Left lung (tissue), 10 donors: ENCODE data around the gene SMC2. TPM values are rescaled to one million over a fixed set of nuclear protein-coding genes. Genes with fewer than 3 reads are reported as not detected.
A peak's percentile ranks its signal among the peaks of the same experiment; 100 is the strongest.

ENCODE experiments used
- ATAC-seq: fragments of 200-7000 bp; cut with Tn5 transposase; one replicate; pipeline ENCODE4 v1.9.1; 2020; ENCODE audit warnings: moderate library complexity
- DNase-seq, 4 donors: peaks; one replicate each; pipeline ENCODE4 v3.0.0-alpha.2; 2013 to 2020
- H3K27ac ChIP-seq, 2 donors: fragments of 200-600 bp; sonication (generic) in 1 of 2; one replicate each; pipeline versions ENCODE4 v1.5.0 to v1.8.0; 2020 to 2021
- H3K27me3 ChIP-seq, 2 donors: fragments of 200-600 bp; sonication (generic) in 1 of 2; one replicate each; pipeline versions ENCODE4 v1.5.0 to v1.8.0; 2020 to 2021
- H3K36me3 ChIP-seq, 2 donors: fragments of 200-600 bp; sonication (generic) in 1 of 2; one replicate each; pipeline versions ENCODE4 v1.5.0 to v1.8.0; 2020 to 2021
- H3K4me1 ChIP-seq, 2 donors: fragments of 200-600 bp; one replicate each; pipeline ENCODE4 v1.8.0; 2021
- H3K4me3 ChIP-seq, 2 donors: fragments of 200-600 bp; sonication (generic) in 1 of 2; one replicate each; pipeline versions ENCODE4 v1.5.0 to v1.8.0; 2020 to 2021; ENCODE audit warnings: mild to moderate bottlenecking in 1 of 2
- H3K9me3 ChIP-seq, 2 donors: fragments of 200-600 bp; sonication (generic) in 1 of 2; one replicate each; pipeline versions ENCODE4 v1.5.0 to v1.8.0; 2020 to 2021
- CTCF ChIP-seq, 2 donors: fragments of 200-600 bp; sonication (generic) in 1 of 2; IDR thresholded peaks; one replicate each; pipeline versions ENCODE4 v1.5.0 to v1.8.0; 2021; ENCODE audit warnings: antibody characterized with exemption in 2 of 2
- intact Hi-C, 2 donors: fragments of 100-400 bp; cut with DNase I; formaldehyde crosslinking; loops; one replicate each; pipeline versions ENCODE4 v1.11.2 to v1.14.2; 2022
- polyA plus RNA-seq, 6 donors: library from polyadenylated mRNA; unstranded; fragments of 120-200 nt; gene quantifications; one replicate each; pipeline ENCODE4 v1.2.1, GENCODE V29; 2013; ENCODE audit not compliant: insufficient read length in 6 of 6
- total RNA-seq, 2 donors: library from RNA; stranded (reverse); fragmentation: NEBNext Ultra II Directional; extraction: Animal tissue kit (Norgen Biotek cat#: 25700); gene quantifications; one replicate each; pipeline ENCODE4 v1.2.1, GENCODE V29; 2021
- donor health status: DM: no; HTN: yes; CAD: no.
- donor health status: DM: no; HTN: no; CAD: no.

SMC2 gene
- total and polyA plus RNA-seq, 8 donors: 14.9 to 49.4 (median 31.5) TPM

GRCh38 chr9:104073098-104073769, 20.9 kb upstream of the SMC2 start:
- intact Hi-C loops: no loop called here
- no peak for DNase-seq
- TF ChIP-seq CTCF (IDR thresholded peaks at IDR 0.05): no peak
- H3K27me3 ChIP-seq: no peaks in the 10 kb centered on the region
- H3K27ac ChIP-seq: no peak overlapping the region
- peaks cover 3 to 5% of the 10 kb centered on the region in 2 donors for H3K4me1 ChIP-seq
- no peaks in the 10 kb centered on the region for H3K36me3 ChIP-seq
- no peak overlapping the region for H3K4me3 ChIP-seq
- ATAC-seq: no peak
- no peaks in the 10 kb centered on the region for H3K9me3 ChIP-seq

GRCh38 chr9:104073770-104074133, 20.4 kb upstream of the SMC2 start:
- Histone ChIP-seq H3K4me1 (peaks cover 3 to 5% of the 10 kb centered on the region in 2 donors), H3K36me3 (no peaks in the 10 kb centered on the region), H3K9me3 (peaks cover 0 to 3% of the 10 kb centered on the region in 2 donors), H3K4me3 (no peak overlapping the region), H3K27ac (no peak overlapping the region), H3K27me3 (no peaks in the 10 kb centered on the region)
- intact Hi-C loops: no loop called here
- TF ChIP-seq CTCF (IDR thresholded peaks at IDR 0.05): no peak
- ATAC-seq (peak; percentile 82), DNase-seq (peak in 1 of 4 donors; percentile 46)

- H3K27me3 ChIP-seq: no peaks in the 10 kb centered on the region
- no peaks in the 10 kb centered on the region for H3K36me3 ChIP-seq
- no peak overlapping the region for H3K4me3 ChIP-seq
- peaks cover 0 to 14% of the 10 kb centered on the region in 2 donors for H3K9me3 ChIP-seq
- intact Hi-C loops: no loop called here
- DNase-seq (no peak), ATAC-seq (peak; percentile 81)
- TF ChIP-seq CTCF (IDR thresholded peaks at IDR 0.05): no peak
- peaks cover 3 to 5% of the 10 kb centered on the region in 2 donors for H3K4me1 ChIP-seq
- peak overlapping the region; percentile 56 to 72 for H3K27ac ChIP-seq
Measured at GRCh38 chr9:104074876-104075275, 19.2 kb upstream of the SMC2 start.

GRCh38 chr9:104075801-104076753, 18.0 kb upstream of the SMC2 start:
- H3K9me3 ChIP-seq: peaks cover 0 to 26% of the 10 kb centered on the region in 2 donors
- TF ChIP-seq CTCF (IDR thresholded peaks at IDR 0.05): no peak
- H3K4me1 ChIP-seq: peaks cover 3 to 5% of the 10 kb centered on the region in 2 donors
- intact Hi-C loops: no loop called here
- no peaks in the 10 kb centered on the region for H3K27me3 ChIP-seq
- no peak overlapping the region for H3K4me3 ChIP-seq
- ATAC-seq (peak; percentile 52), DNase-seq (no peak)
- no peaks in the 10 kb centered on the region for H3K36me3 ChIP-seq
- H3K27ac ChIP-seq: peak overlapping the region; percentile 56 to 72

- TF ChIP-seq CTCF (IDR thresholded peaks at IDR 0.05): no peak
- Histone ChIP-seq H3K27me3 (no peaks in the 10 kb centered on the region), H3K4me1 (peaks cover 3 to 5% of the 10 kb centered on the region in 2 donors), H3K27ac (no peak overlapping the region), H3K9me3 (peaks cover 0 to 28% of the 10 kb centered on the region in 2 donors), H3K4me3 (no peak overlapping the region), H3K36me3 (no peaks in the 10 kb centered on the region)
- intact Hi-C loops: no loop called here
- ATAC-seq: no peak
- DNase-seq: no peak
Measured at GRCh38 chr9:104078596-104078995, 15.5 kb upstream of the SMC2 start.
